Astrocyte of the hippocampus (primary cell): Measurements from ENCODE around the gene NINJ2.

ENCODE experiments used
- DNase-seq: peaks from one replicate; pipeline ENCODE4 v3.0.0; 2011; ENCODE audit warnings: low read depth, low spot score

Gene NINJ2

GRCh38 chr12:531951-532585 is 131.2 kb downstream of the NINJ2 start:
- DNase-seq, result peak; percentile 57

GRCh38 chr12:530821-531220 is 132.4 kb downstream of the NINJ2 start:
- no peak for DNase-seq

- DNase-seq, result peak; percentile 71
Observed at GRCh38 chr12:530308-530707, 132.9 kb downstream of the NINJ2 start.

GRCh38 chr12:527729-528128 is 135.5 kb downstream of the NINJ2 start:
- DNase-seq, result no peak

GRCh38 chr12:527241-527640 is 136.0 kb downstream of the NINJ2 start:
- no peak for DNase-seq

- no peak for DNase-seq
Observed at GRCh38 chr12:526089-526488, 137.2 kb downstream of the NINJ2 start.

GRCh38 chr12:524167-524951 is 138.9 kb downstream of the NINJ2 start:
- DNase-seq, result peak; percentile 39

GRCh38 chr12:522692-523378 is 140.4 kb downstream of the NINJ2 start:
- no peak for DNase-seq

- no peak for DNase-seq
Observed at GRCh38 chr12:520119-520518, 143.1 kb downstream of the NINJ2 start.

GRCh38 chr12:517538-517937 is 145.7 kb downstream of the NINJ2 start:
- DNase-seq, result no peak
